ENCODE results near the gene GOLGA1. TPM values are rescaled to one million over a fixed set of nuclear protein-coding genes. Genes with fewer than 3 reads are reported as not detected.

Gene GOLGA1
- polyA plus RNA-seq, 4 donors = 14.5 to 15.7 (median 15.0) TPM

GRCh38 chr9:124886866-124887492, 53.9 kb downstream of the GOLGA1 start:
- DNase-seq (ENCODE audit: low read depth in 4 of 4, low spot score in 3 of 4) = no peak

- DNase-seq (ENCODE audit: low read depth in 4 of 4, low spot score in 3 of 4) = no peak
These were observed 54.4 kb downstream of the GOLGA1 start for GRCh38 chr9:124886461-124886860.

- DNase-seq (ENCODE audit: low read depth in 4 of 4, low spot score in 3 of 4) = no peak
These were observed 55.3 kb downstream of the GOLGA1 start for GRCh38 chr9:124885551-124885950.

- no peak for DNase-seq (ENCODE audit: low read depth in 4 of 4, low spot score in 3 of 4)
These were observed 56.5 kb downstream of the GOLGA1 start for GRCh38 chr9:124884376-124884775.

GRCh38 chr9:124882231-124882630, 58.7 kb downstream of the GOLGA1 start:
- no peak for DNase-seq (ENCODE audit: low read depth in 4 of 4, low spot score in 3 of 4)

GRCh38 chr9:124881138-124881743, 59.6 kb downstream of the GOLGA1 start:
- DNase-seq (ENCODE audit: low read depth in 4 of 4, low spot score in 3 of 4) = no peak

- no peak for DNase-seq (ENCODE audit: low read depth in 4 of 4, low spot score in 3 of 4)
These were observed 60.4 kb downstream of the GOLGA1 start for GRCh38 chr9:124880501-124880900.

- DNase-seq (ENCODE audit: low read depth in 4 of 4, low spot score in 3 of 4) = peak in 1 of 4 donors; percentile 53
These were observed 61.7 kb downstream of the GOLGA1 start for GRCh38 chr9:124879226-124879625.

- DNase-seq (ENCODE audit: low read depth in 4 of 4, low spot score in 3 of 4) = no peak
These were observed 62.4 kb downstream of the GOLGA1 start for GRCh38 chr9:124878518-124878917.

GRCh38 chr9:124878021-124878420, 62.9 kb downstream of the GOLGA1 start:
- no peak for DNase-seq (ENCODE audit: low read depth in 4 of 4, low spot score in 3 of 4)

- DNase-seq (ENCODE audit: low read depth in 4 of 4, low spot score in 3 of 4) = no peak
These were observed 63.7 kb downstream of the GOLGA1 start for GRCh38 chr9:124877021-124877782.

- DNase-seq (ENCODE audit: low read depth in 4 of 4, low spot score in 3 of 4) = no peak
These were observed 65.4 kb downstream of the GOLGA1 start for GRCh38 chr9:124875501-124875900.

- no peak for DNase-seq (ENCODE audit: low read depth in 4 of 4, low spot score in 3 of 4)
These were observed 67.2 kb downstream of the GOLGA1 start for GRCh38 chr9:124873664-124874063.

GRCh38 chr9:124871156-124871561, 69.7 kb downstream of the GOLGA1 start:
- DNase-seq (ENCODE audit: low read depth in 4 of 4, low spot score in 3 of 4) = no peak

GRCh38 chr9:124870723-124871122, 70.2 kb downstream of the GOLGA1 start:
- DNase-seq (ENCODE audit: low read depth in 4 of 4, low spot score in 3 of 4) = no peak

- no peak for DNase-seq (ENCODE audit: low read depth in 4 of 4, low spot score in 3 of 4)
These were observed 70.8 kb downstream of the GOLGA1 start for GRCh38 chr9:124869986-124870560.

GRCh38 chr9:124869466-124869985, 71.4 kb downstream of the GOLGA1 start:
- DNase-seq (ENCODE audit: low read depth in 4 of 4, low spot score in 3 of 4) = no peak

- DNase-seq (ENCODE audit: low read depth in 4 of 4, low spot score in 3 of 4) = peak in 2 of 4 donors; percentile 66 to 73
These were observed 72.1 kb downstream of the GOLGA1 start for GRCh38 chr9:124868511-124869465.

GRCh38 chr9:124863371-124863871, 77.5 kb downstream of the GOLGA1 start:
- no peak for DNase-seq (ENCODE audit: low read depth in 4 of 4, low spot score in 3 of 4)

Data from right renal pelvis (tissue), 4 donors.